Activated CD4-positive, alpha-beta T cell treated with anti-CD3 and anti-CD28 coated beads, Interleukin-2, amount 10 ng/mL, durations not matched to agents 7 days and 5 days (primary cell): Measurements from ENCODE around the gene VPS13C. TPM values are rescaled to one million over a fixed set of nuclear protein-coding genes. Genes with fewer than 3 reads are reported as not detected.

Experiments
- CTCF ChIA-PET: fragments of 350-600 bp; sonication (Branson Sonifier 250); formaldehyde crosslinking; loops from one replicate; lab custom pipeline; 2021; ENCODE audit warnings: antibody characterized with exemption; lab: Charles Lee
- POLR2A ChIA-PET: fragments of 350-600 bp; sonication (Branson Sonifier 250); formaldehyde crosslinking; loops from one replicate; lab custom pipeline; 2021; ENCODE audit warnings: antibody characterized with exemption; lab: Charles Lee
- DNase-seq: peaks from one replicate; pipeline ENCODE4 v3.0.0-alpha.2; 2020
- H3K27ac Mint-ChIP-seq: one replicate; pipeline ENCODE4 v1.8.0; 2021; ENCODE audit warnings: mild to moderate bottlenecking, moderate library complexity, mixed read lengths
- H3K27me3 Mint-ChIP-seq: one replicate; pipeline ENCODE4 v1.8.0; 2021; ENCODE audit warnings: mixed read lengths
- H3K36me3 Mint-ChIP-seq: one replicate; pipeline ENCODE4 v1.8.0; 2021; ENCODE audit warnings: low read depth, mixed read lengths
- H3K4me1 Mint-ChIP-seq: one replicate; pipeline ENCODE4 v1.8.0; 2021; ENCODE audit warnings: mixed read lengths
- H3K4me3 Mint-ChIP-seq: one replicate; pipeline ENCODE4 v1.8.0; 2021; ENCODE audit warnings: mild to moderate bottlenecking, moderate library complexity, mixed read lengths
- H3K9me3 Mint-ChIP-seq: one replicate; pipeline ENCODE4 v1.8.0; 2021; ENCODE audit warnings: mixed read lengths
- total RNA-seq, 2 experiments: library from RNA; stranded (reverse); gene quantifications; one replicate each; pipeline ENCODE4 v1.2.3, GENCODE V29; 2021

Gene VPS13C
- total RNA-seq, 2 experiments from 2014 or later: 80.4 to 88.0 TPM

GRCh38 chr15:61906961-61907752, 153.1 kb downstream of the VPS13C start:
- no peak overlapping the region for H3K4me3 Mint-ChIP-seq
- peak overlapping the region; percentile 13 for H3K27ac Mint-ChIP-seq
- no peaks in the 10 kb centered on the region for H3K27me3 Mint-ChIP-seq
- CTCF ChIA-PET: no interaction called here
- peaks cover 64% of the 10 kb centered on the region for H3K36me3 Mint-ChIP-seq
- peaks cover 4% of the 10 kb centered on the region for H3K4me1 Mint-ChIP-seq
- peaks cover 13% of the 10 kb centered on the region for H3K9me3 Mint-ChIP-seq
- no peak for DNase-seq
- POLR2A ChIA-PET: no interaction called here

- Mint-ChIP-seq H3K9me3 (peaks cover 30% of the 10 kb centered on the region), H3K36me3 (peaks cover 80% of the 10 kb centered on the region), H3K4me3 (no peak overlapping the region), H3K27ac (no peak overlapping the region), H3K4me1 (peaks cover 9% of the 10 kb centered on the region), H3K27me3 (no peaks in the 10 kb centered on the region)
- ChIA-PET POLR2A (no interaction called here), CTCF (no interaction called here)
- no peak for DNase-seq
Observed at GRCh38 chr15:61893146-61893545, 167.1 kb downstream of the VPS13C start.

- POLR2A ChIA-PET: no interaction called here
- peaks cover 78% of the 10 kb centered on the region for H3K36me3 Mint-ChIP-seq
- CTCF ChIA-PET: interaction anchor here (0.6 kb wide), 1 partner anchor 10 kb away, joined by 3 read pairs; no protein-coding TSS in a partner anchor
- no peak overlapping the region for H3K4me3 Mint-ChIP-seq
- H3K27ac Mint-ChIP-seq: no peak overlapping the region
- peaks cover 30% of the 10 kb centered on the region for H3K9me3 Mint-ChIP-seq
- H3K27me3 Mint-ChIP-seq: no peaks in the 10 kb centered on the region
- peaks cover 9% of the 10 kb centered on the region for H3K4me1 Mint-ChIP-seq
- no peak for DNase-seq
Observed at GRCh38 chr15:61892140-61892539, 168.1 kb downstream of the VPS13C start.

- CTCF ChIA-PET: no interaction called here
- DNase-seq: no peak
- no peak overlapping the region for H3K27ac Mint-ChIP-seq
Observed at GRCh38 chr15:61890106-61890505, 170.1 kb downstream of the VPS13C start.

GRCh38 chr15:61889706-61890105, 170.5 kb downstream of the VPS13C start:
- Mint-ChIP-seq H3K36me3 (peaks cover 69% of the 10 kb centered on the region), H3K9me3 (peaks cover 23% of the 10 kb centered on the region), H3K4me3 (no peak overlapping the region), H3K4me1 (peaks cover 9% of the 10 kb centered on the region), H3K27ac (no peak overlapping the region), H3K27me3 (no peaks in the 10 kb centered on the region)
- DNase-seq: no peak
- POLR2A ChIA-PET: no interaction called here
- CTCF ChIA-PET: no interaction called here

More at GRCh38 chr15:61890106-61890505, 170.1 kb downstream of the VPS13C start:
- Mint-ChIP-seq H3K36me3 (peaks cover 73% of the 10 kb centered on the region), H3K9me3 (peaks cover 27% of the 10 kb centered on the region), H3K4me1 (peaks cover 9% of the 10 kb centered on the region), H3K27me3 (no peaks in the 10 kb centered on the region), H3K4me3 (no peak overlapping the region)
- POLR2A ChIA-PET: no interaction called here

DNA sequence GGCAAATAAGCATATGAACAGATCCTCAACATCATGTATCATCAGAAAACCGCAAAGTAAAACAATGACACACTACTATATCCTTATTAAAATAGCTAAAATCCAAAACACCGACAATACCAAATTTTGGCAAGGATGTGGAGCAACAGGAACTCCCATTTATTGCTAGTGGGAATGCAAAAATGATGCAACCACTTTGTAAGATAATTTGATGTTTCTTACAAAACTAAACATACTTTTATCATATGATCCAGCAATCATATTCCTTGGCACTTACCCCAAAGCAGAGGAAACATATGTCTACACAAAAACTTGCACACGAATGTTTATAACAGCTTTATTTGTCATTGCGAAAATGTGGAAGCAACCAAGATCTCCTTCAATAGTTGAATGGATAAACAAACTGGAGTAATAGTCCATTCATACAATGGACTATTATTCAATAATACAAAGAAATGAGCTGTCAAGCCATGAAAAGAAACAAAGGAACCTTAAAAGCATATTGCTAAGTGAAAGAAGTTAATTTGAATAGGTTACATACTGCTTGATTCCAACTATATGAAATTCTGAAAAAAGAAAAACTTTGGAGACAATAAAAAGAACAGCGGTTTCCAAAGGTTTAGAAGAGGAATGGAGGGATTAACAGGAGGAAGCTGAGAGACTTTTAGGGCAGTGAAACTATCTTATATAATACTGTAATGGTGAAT, 172.0 kb downstream of the VPS13C start:
- ChIA-PET CTCF (no interaction called here), POLR2A (no interaction called here)
- no peak for DNase-seq
- Mint-ChIP-seq H3K4me1 (peaks cover 8% of the 10 kb centered on the region), H3K9me3 (peaks cover 14% of the 10 kb centered on the region), H3K27ac (no peak overlapping the region), H3K4me3 (no peak overlapping the region), H3K27me3 (no peaks in the 10 kb centered on the region), H3K36me3 (peaks cover 54% of the 10 kb centered on the region)

DNA sequence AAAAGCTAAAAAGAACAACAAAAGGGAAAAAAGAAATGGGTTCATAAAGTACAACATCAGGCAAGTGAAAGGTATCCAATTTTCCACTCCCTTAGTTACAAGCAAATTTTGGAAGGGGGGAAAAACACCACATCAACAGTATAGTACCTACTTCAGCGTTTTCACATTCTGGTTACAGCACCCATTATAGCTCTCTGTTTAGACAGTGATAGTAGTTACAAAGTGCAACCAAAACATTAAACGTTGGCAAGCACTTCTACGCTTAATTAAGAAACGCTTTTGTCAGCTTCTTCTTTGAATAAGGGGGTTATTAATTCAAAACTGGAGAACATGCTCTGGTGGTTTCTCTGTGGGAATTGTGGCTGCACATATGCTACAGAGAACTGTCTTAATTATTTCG, 180.2 kb downstream of the VPS13C start:
- H3K27me3 Mint-ChIP-seq: no peaks in the 10 kb centered on the region
- H3K27ac Mint-ChIP-seq: no peak overlapping the region
- H3K9me3 Mint-ChIP-seq: no peaks in the 10 kb centered on the region
- CTCF ChIA-PET: no interaction called here
- no peaks in the 10 kb centered on the region for H3K4me1 Mint-ChIP-seq
- POLR2A ChIA-PET: no interaction called here
- no peak for DNase-seq
- H3K36me3 Mint-ChIP-seq: peaks cover 11% of the 10 kb centered on the region
- H3K4me3 Mint-ChIP-seq: no peak overlapping the region

- DNase-seq: no peak
- Mint-ChIP-seq H3K36me3 (peaks cover 11% of the 10 kb centered on the region), H3K4me1 (no peaks in the 10 kb centered on the region), H3K9me3 (no peaks in the 10 kb centered on the region), H3K27ac (no peak overlapping the region), H3K27me3 (no peaks in the 10 kb centered on the region), H3K4me3 (no peak overlapping the region)
- ChIA-PET CTCF (no interaction called here), POLR2A (no interaction called here)
Observed at GRCh38 chr15:61879219-61879618, 181.0 kb downstream of the VPS13C start.

- CTCF ChIA-PET: interaction anchor here (1.4 kb wide), 1 partner anchor 187 kb away, joined by 4 read pairs; no protein-coding TSS in a partner anchor
- Mint-ChIP-seq H3K27ac (no peak overlapping the region), H3K27me3 (no peaks in the 10 kb centered on the region), H3K4me1 (no peaks in the 10 kb centered on the region), H3K4me3 (no peak overlapping the region), H3K9me3 (no peaks in the 10 kb centered on the region), H3K36me3 (peaks cover 31% of the 10 kb centered on the region)
- POLR2A ChIA-PET: no interaction called here
- DNase-seq: no peak
Observed at GRCh38 chr15:61871926-61872522, 188.2 kb downstream of the VPS13C start.

DNA sequence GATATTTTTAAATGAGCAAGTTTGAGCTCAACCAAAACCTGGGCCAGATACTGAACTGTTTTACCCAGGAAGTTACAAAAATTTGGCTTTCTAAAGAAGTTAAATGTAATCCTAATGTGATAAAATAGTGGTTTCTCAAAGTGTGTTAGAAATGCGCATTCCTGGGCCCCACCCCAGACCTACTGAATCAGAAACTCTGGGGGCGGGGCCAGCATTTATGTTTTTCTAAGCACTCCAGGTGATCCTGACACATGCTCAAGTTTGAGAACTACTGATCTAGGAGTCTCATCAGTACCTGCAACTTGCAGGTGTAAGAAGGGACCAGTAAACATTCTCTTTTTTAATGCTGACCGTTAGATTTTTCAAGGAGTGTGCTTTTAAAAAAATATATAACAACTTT, 190.6 kb downstream of the VPS13C start:
- no peaks in the 10 kb centered on the region for H3K9me3 Mint-ChIP-seq
- H3K4me1 Mint-ChIP-seq: no peaks in the 10 kb centered on the region
- H3K27me3 Mint-ChIP-seq: no peaks in the 10 kb centered on the region
- no peak overlapping the region for H3K27ac Mint-ChIP-seq
- DNase-seq: no peak
- H3K36me3 Mint-ChIP-seq: peaks cover 27% of the 10 kb centered on the region
- H3K4me3 Mint-ChIP-seq: no peak overlapping the region
- ChIA-PET CTCF (no interaction called here), POLR2A (no interaction called here)

DNA sequence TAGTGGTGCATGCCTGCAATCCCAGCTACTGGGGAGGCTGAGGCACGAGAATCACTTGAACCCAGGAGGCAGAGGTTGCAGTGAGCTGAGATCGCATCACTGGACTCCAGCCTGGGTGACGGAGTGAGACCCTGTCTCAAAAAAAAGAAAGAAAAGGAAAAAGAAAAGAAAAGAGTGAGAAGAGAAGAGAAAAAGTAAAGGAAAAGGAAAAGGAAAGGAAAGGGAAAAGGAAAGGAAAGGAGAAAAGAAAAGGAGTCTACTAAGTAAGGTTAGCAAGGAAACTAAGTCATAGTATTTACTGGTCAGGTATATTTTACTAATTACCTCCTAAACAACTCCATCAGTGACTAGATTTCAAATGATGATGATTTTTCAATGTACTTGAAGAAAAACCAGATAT, 198.3 kb downstream of the VPS13C start:
- ChIA-PET CTCF (no interaction called here), POLR2A (no interaction called here)
- Mint-ChIP-seq H3K27me3 (no peaks in the 10 kb centered on the region), H3K27ac (peak overlapping the region; percentile 58), H3K36me3 (peaks cover 15% of the 10 kb centered on the region), H3K4me3 (no peak overlapping the region), H3K9me3 (no peaks in the 10 kb centered on the region), H3K4me1 (peaks cover 2% of the 10 kb centered on the region)
- DNase-seq: no peak

DNA sequence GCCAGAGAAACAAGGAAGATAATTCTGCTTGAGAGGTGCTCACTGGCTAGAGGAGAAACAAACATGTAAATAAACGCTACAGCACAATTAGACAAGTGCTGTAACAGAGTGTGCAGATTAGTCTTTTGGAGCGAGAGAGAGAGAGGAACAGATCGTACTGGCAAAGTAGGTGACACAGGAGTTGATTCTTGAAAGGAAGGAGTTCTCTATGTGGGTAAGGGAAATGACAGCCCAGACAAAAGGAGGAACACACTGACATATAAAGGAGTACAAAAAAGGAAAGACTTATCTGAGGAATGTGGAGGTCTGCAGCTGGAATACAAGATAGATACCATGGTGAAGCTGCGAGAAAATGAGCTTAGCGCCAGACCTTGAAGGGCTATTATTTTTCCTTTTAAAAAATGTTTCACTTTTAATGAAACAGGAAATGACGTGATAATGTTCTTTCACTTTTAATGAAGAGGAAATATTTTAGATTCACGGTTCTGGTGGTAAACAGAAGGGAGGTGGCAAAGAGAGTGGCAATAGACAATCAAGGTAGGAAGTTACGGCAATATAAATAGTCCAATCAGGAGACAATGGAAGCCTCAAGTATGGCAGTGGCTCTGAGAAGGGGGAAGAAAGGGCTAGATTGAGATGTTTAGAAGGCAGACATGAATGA, 202.9 kb downstream of the VPS13C start:
- DNase-seq: no peak
- no peak overlapping the region for H3K27ac Mint-ChIP-seq
- H3K36me3 Mint-ChIP-seq: peaks cover 21% of the 10 kb centered on the region
- CTCF ChIA-PET: interaction anchor here (0.9 kb wide), 1 partner anchor 203 kb away, joined by 3 read pairs; the partner anchor contains the start of gene VPS13C
- H3K4me3 Mint-ChIP-seq: no peak overlapping the region
- H3K9me3 Mint-ChIP-seq: no peaks in the 10 kb centered on the region
- no peaks in the 10 kb centered on the region for H3K27me3 Mint-ChIP-seq
- peaks cover 4% of the 10 kb centered on the region for H3K4me1 Mint-ChIP-seq
- POLR2A ChIA-PET: no interaction called here
